Right lung (tissue), 5 donors: ENCODE measurements around the gene RBM33. TPM values are rescaled to one million over a fixed set of nuclear protein-coding genes. Genes with fewer than 3 reads are reported as not detected.

Experiments
- DNase-seq, 2 donors: peaks; one replicate each; pipeline ENCODE4 v3.0.0-alpha.2; 2013
- polyA plus RNA-seq, 5 donors: library from polyadenylated mRNA; unstranded; fragments of 120-200 nt; gene quantifications; one replicate each; pipeline versions ENCODE4 v1.2.1 to v1.2.3, GENCODE V29; 2013; ENCODE audit warnings: inconsistent platforms in 1 of 5, low replicate concordance in 1 of 5; ENCODE audit not compliant: insufficient read length in 5 of 5, insufficient read depth in 1 of 5

Gene RBM33
- polyA plus RNA-seq, 5 donors, result 33.9 to 55.5 (median 41.5) TPM

DNA sequence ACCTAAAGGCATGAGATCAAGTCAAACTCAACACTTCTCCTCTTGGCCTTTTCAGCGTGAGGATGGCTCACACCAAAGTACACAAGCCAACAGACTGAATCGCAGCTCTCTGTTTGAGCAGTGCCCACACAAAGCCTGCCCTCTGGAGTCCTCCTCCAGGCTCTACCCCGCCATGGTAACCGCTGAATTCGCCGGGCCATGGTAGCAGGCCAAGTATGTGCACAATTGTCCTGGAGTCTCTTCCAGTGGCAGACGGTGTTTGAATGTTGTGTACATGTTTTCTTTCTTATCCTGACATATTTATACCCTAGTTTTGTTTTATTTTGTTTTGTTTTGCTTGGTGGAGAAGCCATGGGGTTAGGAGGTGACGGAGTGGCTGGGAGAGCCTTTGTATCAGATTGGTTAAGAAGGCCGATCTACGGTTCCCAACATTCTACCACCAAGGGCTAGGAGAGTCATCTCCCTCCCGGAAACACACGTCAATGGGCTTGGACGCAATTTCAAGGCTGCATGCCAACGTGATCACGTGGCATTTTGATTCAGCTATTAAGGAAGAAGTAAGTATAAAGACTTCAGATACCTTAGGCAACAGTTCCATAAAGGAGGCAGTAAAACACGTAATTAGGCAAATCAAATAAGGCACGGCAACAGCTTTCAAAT is 179.9 kb downstream of the RBM33 start:
- DNase-seq, result no peak

DNA sequence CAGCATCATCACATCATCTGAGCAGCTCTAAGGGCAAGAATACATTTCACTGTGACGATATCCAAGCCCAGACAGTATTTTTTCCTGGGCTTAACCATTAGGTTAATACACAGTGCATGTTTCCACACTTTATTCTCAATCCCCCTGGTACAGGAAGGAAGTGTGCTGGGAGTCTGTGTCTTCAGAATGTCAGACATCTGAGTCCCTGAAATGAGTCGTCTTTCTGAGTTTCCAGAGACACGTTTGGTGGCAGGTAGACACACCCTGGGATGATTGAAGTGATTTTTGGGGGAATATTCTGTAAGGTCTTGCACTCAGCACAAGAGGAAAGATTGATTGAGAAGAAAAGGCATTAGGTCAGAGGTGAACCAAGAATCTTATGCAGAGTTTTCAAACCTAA is 180.9 kb downstream of the RBM33 start:
- DNase-seq, result no peak

DNA sequence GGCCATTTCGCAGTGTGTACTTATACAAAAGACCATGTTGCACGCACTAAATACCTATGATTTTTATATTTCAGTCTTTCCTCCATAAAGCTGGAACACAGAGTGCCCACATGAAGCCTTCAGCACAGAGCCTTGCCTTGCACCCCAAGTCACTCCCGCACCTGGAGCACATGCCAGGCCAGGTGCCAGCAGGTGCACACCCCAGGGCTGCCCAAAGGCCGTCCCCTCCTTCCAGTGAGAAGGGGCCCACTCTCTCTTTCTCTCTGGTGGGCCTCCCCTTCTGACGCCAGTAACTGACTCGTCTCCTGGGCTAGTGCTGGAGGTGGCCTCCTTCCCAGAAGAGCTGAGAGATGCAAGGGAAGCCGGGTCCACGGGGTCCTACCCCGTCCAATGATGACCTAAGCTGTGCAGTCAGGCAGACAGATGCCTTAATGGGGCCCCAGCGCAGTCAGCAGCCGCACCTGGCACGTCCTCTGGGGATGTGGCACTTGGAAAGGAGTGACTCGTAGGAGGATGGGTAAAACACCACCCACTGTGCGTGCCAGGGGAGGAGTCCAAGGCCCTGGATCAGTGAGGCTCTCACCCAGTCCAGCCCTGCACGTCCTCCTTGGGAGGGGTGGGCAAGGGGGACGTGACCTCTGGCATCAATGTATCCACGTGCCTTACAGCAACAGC is 185.5 kb downstream of the RBM33 start:
- no peak for DNase-seq

Other genes starting within 250 kb of the RBM33 start
- not detected for gene EN2, start 186.5 kb upstream of the RBM33 start, polyA plus RNA-seq
- gene CNPY1, start 98.1 kb upstream of the RBM33 start, polyA plus RNA-seq, result not detected
- 10 to 100 TPM; 12.9 to 23.3 (median 16.4) TPM for gene SHH, start 167.8 kb downstream of the RBM33 start, polyA plus RNA-seq